Brain microvascular endothelial cell (primary cell): ENCODE measurements around the gene PANX3.
A peak's percentile ranks its signal among the peaks of the same experiment; 100 is the strongest.

Experiments
- DNase-seq: peaks from one replicate; pipeline ENCODE4 v3.0.0-alpha.2; 2020
- H3K27ac ChIP-seq: fragments of 250-450 bp; sonication (Bioruptor Pico); 2 replicates; pipeline ENCODE4 v1.5.1; 2020; ENCODE audit warnings: mild to moderate bottlenecking, moderate library complexity
- H3K27me3 ChIP-seq: fragments of 250-450 bp; sonication (Bioruptor Pico); replicated peaks from 2 replicates; pipeline ENCODE4 v1.5.1; 2020; ENCODE audit warnings: mild to moderate bottlenecking
- H3K36me3 ChIP-seq: fragments of 250-450 bp; sonication (Bioruptor Pico); replicated peaks from 2 replicates; pipeline ENCODE4 v1.5.1; 2020; ENCODE audit warnings: mild to moderate bottlenecking
- H3K4me3 ChIP-seq: 2 replicates; pipeline ENCODE4 v1.5.1; 2011; ENCODE audit warnings: low read depth, mild to moderate bottlenecking, control low read depth, low read length, moderate library complexity
- CTCF ChIP-seq: IDR thresholded peaks from 2 replicates; pipeline ENCODE4 v1.5.1; 2011; ENCODE audit warnings: low read depth, mild to moderate bottlenecking, moderate library complexity, low read length, control low read depth, inconsistent platforms; ENCODE audit errors: missing control alignments
- in situ Hi-C: cut with HindIII; loops from 2 replicates; pipeline ENCODE4 v1.10.0; 2017; ENCODE audit warnings: low sequenced_read_pairs, low pct_ligation_motif_present

PANX3 gene

DNA sequence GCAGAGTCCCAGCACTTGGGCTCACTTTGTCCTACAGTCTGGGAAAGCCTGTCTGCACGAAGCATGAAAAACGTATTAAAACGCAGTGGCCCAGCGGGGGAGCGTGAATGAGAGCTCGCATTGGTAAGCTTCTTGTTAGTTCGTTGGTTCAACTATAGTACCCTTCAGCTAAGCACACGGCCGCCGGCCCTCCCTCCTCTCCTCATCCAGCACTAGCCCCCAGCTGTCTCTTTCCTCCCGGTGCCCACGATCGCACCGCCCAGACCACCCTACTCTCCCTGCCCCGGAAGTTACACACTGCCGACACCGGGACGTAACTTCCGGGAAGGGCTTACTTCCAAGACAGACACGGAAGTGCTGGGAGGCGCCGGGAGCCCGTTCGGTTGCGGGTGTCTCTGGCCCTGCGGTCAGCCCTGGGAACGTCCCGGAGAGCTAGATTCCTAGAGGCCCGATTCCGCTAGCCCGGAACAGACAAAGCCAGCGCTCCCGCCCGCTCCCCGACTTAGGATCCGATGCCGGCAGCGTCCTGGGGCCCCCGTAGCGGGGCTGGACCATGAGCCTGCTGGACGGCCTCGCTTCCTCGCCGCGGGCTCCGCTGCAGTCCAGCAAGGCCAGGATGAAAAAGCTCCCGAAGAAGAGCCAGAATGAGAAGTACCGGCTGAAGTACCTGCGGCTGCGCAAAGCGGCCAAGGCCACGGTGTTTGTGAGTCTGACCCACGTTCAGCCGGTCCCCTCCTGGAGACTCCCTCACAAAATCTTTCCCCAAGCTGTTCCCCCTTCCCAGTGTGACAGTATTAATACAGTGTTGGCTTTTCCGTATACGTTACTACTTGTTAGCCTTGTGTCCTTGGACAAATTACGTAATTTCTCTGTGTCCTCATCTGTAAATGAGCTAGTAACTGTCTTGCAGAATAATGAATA, 11.6 kb downstream of the PANX3 start, which contains the start of gene TBRG1:
TBRG1 (plus strand) TSS at position 334 of the 921 bp plus-strand sequence; CDS start at position 554, 220 bp downstream.
- Histone ChIP-seq H3K4me3 (peak within 1 kb of the TSS; percentile 88), H3K27me3 (no peaks in the 10 kb centered on the region), H3K27ac (peak within 1 kb of the TSS; percentile 98), H3K36me3 (peaks cover 22% of the 10 kb centered on the region)
- TF ChIP-seq CTCF: no peak
- DNase-seq: peak; percentile 84
- in situ Hi-C loops: no loop called here

- no peaks in the 10 kb centered on the region for H3K27me3 ChIP-seq
- peak overlapping the region; percentile 98 for H3K27ac ChIP-seq
- in situ Hi-C loops: no loop called here
- H3K4me3 ChIP-seq: peak overlapping the region; percentile 88
- H3K36me3 ChIP-seq: peaks cover 26% of the 10 kb centered on the region
- TF ChIP-seq CTCF: no peak
- no peak for DNase-seq
Observed at GRCh38 chr11:124623861-124624525, 12.8 kb downstream of the PANX3 start.

DNA sequence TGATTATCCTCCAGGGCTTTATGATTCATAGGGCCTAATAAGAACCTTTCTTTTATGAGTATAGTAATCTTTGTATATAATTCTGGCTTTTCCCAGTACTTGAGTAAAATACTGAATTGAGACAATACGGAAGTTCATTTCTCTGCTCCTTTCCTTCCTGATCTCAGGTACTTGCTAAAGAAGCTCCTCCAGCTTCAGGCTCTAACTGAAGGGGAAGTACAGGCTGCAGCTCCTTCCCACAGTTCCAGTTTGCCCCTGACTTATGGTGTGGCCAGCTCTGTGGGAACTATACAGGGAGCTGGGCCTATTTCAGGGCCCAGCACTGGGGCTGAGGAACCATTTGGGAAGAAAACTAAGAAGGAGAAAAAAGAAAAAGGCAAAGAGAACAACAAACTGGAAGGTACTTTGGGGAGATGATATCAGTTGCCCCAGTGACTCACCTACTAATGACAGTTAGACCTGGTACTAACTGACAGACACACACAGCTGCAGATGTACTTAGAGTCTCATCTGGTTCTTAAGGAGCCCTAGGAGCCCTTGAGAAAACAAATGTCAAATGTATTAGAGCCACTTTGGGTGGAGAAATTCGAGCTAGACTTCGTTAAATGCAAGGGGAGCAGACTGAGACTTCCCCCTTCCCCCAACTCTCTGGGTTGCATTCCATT, 14.4 kb downstream of the PANX3 start:
- Histone ChIP-seq H3K27me3 (no peaks in the 10 kb centered on the region), H3K36me3 (peaks cover 32% of the 10 kb centered on the region), H3K27ac (no peak overlapping the region), H3K4me3 (no peak overlapping the region)
- in situ Hi-C loops: no loop called here
- DNase-seq: no peak
- TF ChIP-seq CTCF: no peak

- in situ Hi-C loops: no loop called here
- H3K27me3 ChIP-seq: no peaks in the 10 kb centered on the region
- TF ChIP-seq CTCF: no peak
- H3K4me3 ChIP-seq: no peak overlapping the region
- DNase-seq: no peak
- no peak overlapping the region for H3K27ac ChIP-seq
- peaks cover 51% of the 10 kb centered on the region for H3K36me3 ChIP-seq
Observed at GRCh38 chr11:124627546-124627945, 16.3 kb downstream of the PANX3 start.

DNA sequence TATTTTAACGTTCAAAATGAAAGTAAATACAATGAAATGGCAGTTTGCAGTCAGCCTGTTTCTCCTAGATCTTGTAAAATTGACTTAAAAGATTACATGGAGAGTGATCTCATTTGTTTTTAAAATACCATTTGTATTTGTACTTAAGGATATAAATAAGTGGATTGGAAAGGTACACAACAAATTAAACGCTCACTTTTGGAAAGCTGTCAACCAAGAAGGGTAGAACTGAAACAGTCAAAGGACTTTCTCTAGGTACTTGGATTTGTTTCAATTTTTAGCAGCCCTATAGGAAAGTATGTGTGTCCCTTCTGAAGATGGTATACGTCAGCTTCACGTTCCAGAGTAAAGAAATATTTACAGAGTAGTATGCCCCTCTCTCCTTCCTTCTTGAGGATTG, 18.7 kb downstream of the PANX3 start:
- Histone ChIP-seq H3K27me3 (no peaks in the 10 kb centered on the region), H3K36me3 (peaks cover 63% of the 10 kb centered on the region), H3K27ac (no peak overlapping the region), H3K4me3 (no peak overlapping the region)
- in situ Hi-C loops: no loop called here
- no peak for DNase-seq
- TF ChIP-seq CTCF: no peak
